Activated naive CD4-positive, alpha-beta T cell (primary cell): ENCODE measurements around the gene CACNA2D3.

Experiments
- DNase-seq, 4 experiments: peaks; one replicate each; lab custom pipeline; 2025; lab: John Stamatoyannopoulos, UW

Gene CACNA2D3

GRCh38 chr3:54745843-54746242 is 623.5 kb downstream of the CACNA2D3 start:
- no peak for DNase-seq

- no peak for DNase-seq
Observed at GRCh38 chr3:54746722-54747121, 624.4 kb downstream of the CACNA2D3 start.

- DNase-seq = no peak
Observed at GRCh38 chr3:54755756-54756155, 633.4 kb downstream of the CACNA2D3 start.

- no peak for DNase-seq
Observed at GRCh38 chr3:54756330-54756731, 634.0 kb downstream of the CACNA2D3 start.

GRCh38 chr3:54758461-54758860 is 636.1 kb downstream of the CACNA2D3 start:
- no peak for DNase-seq

GRCh38 chr3:54759166-54759565 is 636.8 kb downstream of the CACNA2D3 start:
- DNase-seq = no peak

- no peak for DNase-seq
Observed at GRCh38 chr3:54760201-54760600, 637.8 kb downstream of the CACNA2D3 start.

GRCh38 chr3:54761637-54762036 is 639.3 kb downstream of the CACNA2D3 start:
- no peak for DNase-seq

GRCh38 chr3:54764911-54765310 is 642.6 kb downstream of the CACNA2D3 start:
- DNase-seq = no peak

GRCh38 chr3:54771050-54771449 is 648.7 kb downstream of the CACNA2D3 start:
- no peak for DNase-seq

GRCh38 chr3:54772051-54772450 is 649.7 kb downstream of the CACNA2D3 start:
- DNase-seq = no peak

- DNase-seq = no peak
Observed at GRCh38 chr3:54772746-54773145, 650.4 kb downstream of the CACNA2D3 start.

- no peak for DNase-seq
Observed at GRCh38 chr3:54773271-54773670, 650.9 kb downstream of the CACNA2D3 start.

- no peak for DNase-seq
Observed at GRCh38 chr3:54776601-54777000, 654.2 kb downstream of the CACNA2D3 start.

- DNase-seq = no peak
Observed at GRCh38 chr3:54777141-54777540, 654.8 kb downstream of the CACNA2D3 start.

GRCh38 chr3:54780336-54780735 is 658.0 kb downstream of the CACNA2D3 start:
- DNase-seq = no peak

GRCh38 chr3:54781728-54782127 is 659.4 kb downstream of the CACNA2D3 start:
- no peak for DNase-seq

- DNase-seq = no peak
Observed at GRCh38 chr3:54783611-54784010, 661.3 kb downstream of the CACNA2D3 start.

GRCh38 chr3:54784021-54784420 is 661.7 kb downstream of the CACNA2D3 start:
- no peak for DNase-seq

GRCh38 chr3:54785976-54786375 is 663.6 kb downstream of the CACNA2D3 start:
- DNase-seq = no peak

GRCh38 chr3:54790051-54790450 is 667.7 kb downstream of the CACNA2D3 start:
- DNase-seq = no peak

- no peak for DNase-seq
Observed at GRCh38 chr3:54791501-54792156, 669.3 kb downstream of the CACNA2D3 start.

- DNase-seq = no peak
Observed at GRCh38 chr3:54792584-54792983, 670.2 kb downstream of the CACNA2D3 start.

GRCh38 chr3:54793171-54793570 is 670.8 kb downstream of the CACNA2D3 start:
- DNase-seq = no peak
